Measurements from ENCODE around the gene UBR7.

The UBR7 gene

DNA sequence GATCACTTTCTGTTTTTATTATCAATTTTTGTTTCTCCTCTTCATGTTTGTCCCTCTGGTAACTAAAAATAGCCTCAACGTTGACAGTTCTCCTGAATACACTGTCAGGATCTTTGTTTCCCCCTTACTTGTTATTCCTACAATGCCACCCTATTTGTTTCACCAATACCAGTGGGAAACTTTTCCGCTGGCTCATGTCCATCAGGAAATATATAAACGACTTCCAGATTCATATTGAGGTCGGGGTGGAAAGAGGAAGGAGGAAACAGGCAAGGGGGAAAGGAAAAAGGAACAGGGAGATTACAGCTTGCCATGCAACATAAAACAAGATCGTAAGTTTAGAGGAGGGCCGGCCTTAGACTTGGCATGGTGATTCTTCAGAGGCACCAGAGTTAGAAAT, 64.1 kb downstream of the UBR7 start:
- H3K27ac ChIP-seq: no peak overlapping the region
- TF ChIP-seq, protein P1, sequence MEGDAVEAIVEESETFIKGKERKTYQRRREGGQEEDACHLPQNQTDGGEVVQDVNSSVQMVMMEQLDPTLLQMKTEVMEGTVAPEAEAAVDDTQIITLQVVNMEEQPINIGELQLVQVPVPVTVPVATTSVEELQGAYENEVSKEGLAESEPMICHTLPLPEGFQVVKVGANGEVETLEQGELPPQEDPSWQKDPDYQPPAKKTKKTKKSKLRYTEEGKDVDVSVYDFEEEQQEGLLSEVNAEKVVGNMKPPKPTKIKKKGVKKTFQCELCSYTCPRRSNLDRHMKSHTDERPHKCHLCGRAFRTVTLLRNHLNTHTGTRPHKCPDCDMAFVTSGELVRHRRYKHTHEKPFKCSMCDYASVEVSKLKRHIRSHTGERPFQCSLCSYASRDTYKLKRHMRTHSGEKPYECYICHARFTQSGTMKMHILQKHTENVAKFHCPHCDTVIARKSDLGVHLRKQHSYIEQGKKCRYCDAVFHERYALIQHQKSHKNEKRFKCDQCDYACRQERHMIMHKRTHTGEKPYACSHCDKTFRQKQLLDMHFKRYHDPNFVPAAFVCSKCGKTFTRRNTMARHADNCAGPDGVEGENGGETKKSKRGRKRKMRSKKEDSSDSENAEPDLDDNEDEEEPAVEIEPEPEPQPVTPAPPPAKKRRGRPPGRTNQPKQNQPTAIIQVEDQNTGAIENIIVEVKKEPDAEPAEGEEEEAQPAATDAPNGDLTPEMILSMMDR (conservative IDR thresholded peaks at IDR 0.05): no peak
- TF ChIP-seq ZFX (IDR thresholded peaks at IDR 0.05): no peak

DNA sequence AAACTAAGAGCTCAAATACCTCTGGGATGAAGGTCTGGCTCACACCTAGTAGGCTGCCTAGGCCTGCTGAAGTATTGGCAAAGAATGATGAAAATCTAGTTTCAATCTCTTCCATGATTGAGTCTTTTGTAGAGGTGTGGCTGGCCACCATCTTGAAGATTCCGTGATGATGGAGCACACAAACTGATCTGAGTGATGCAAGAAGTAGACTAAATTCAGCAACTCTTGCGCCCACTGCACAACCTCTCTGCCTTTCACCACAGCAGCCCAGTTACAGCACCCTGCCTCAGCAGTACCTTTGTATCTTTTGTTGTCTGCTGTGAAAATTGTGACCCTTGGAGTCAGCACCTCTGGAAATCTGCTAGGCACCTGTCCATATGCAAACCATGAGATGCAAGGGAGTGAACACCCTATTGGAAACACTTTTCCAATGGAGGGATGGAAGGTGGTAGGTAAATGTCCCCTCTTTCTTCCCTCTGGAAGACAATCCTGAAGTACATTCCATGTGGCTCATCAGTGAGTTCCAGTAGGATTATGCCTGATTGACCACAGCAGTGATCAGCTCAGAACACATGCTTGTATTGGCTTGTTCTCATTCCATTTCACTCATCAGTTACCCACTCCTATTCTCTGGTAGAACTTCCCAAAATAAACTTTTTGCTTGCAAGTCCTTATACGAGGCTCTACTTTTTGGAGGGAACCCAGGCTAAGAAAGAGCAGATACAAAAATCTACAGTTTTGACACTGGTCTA, 67.2 kb downstream of the UBR7 start:
- H3K27ac ChIP-seq: no peak overlapping the region
- TF ChIP-seq, protein P1 (conservative IDR thresholded peaks at IDR 0.05): no peak
- TF ChIP-seq ZFX (IDR thresholded peaks at IDR 0.05): no peak

DNA sequence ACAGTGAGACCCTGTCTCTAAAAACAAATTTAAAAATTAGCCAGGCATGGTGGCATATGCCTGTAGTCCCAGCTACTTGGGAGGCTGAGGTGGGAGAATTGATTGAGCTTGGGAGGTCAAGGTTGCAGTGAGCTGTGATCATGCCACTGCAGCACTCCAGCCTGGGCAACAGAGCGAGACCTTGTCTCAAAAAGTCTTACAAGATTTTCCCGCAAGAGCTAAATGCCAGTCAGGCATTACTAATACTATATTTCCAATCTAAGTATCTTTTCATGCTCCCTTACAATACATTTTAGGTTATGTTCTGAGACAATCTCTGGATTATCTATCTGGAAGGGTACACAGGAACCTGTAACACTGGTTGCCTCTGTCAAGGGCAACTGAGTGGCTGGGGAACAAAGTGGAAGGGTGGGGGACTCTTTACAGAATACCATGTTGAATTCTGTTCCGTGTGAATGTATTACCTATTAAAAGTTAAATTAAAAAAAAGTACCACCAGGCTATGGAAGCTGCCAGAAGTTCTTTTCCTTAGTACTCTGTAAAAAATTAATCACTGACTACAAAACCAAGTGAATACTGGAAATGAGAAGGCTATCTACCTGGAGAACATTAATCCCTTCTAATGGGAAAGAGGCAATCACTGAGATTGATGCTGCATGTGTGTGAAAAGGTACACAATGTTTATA, 69.1 kb downstream of the UBR7 start:
- TF ChIP-seq, protein P1 (conservative IDR thresholded peaks at IDR 0.05): no peak
- no peak for TF ChIP-seq ZFX (IDR thresholded peaks at IDR 0.05)
- no peak overlapping the region for H3K27ac ChIP-seq
